ENCODE measurements around the gene GOPC. TPM values are rescaled to one million over a fixed set of nuclear protein-coding genes. Genes with fewer than 3 reads are reported as not detected.

Gene GOPC
- total and polyA plus RNA-seq, 2 donors (not counting 1 experiment from before 2014, with no cell fraction given) = 8.9 to 26.7 TPM

GRCh38 chr6:117534974-117535373 is 67.3 kb downstream of the GOPC start:
- H3K4me1 Mint-ChIP-seq = no peaks in the 10 kb centered on the region
- H3K9me3 ChIP-seq (ENCODE audit: control extremely low read depth in 1 of 3, control insufficient read depth in 2 of 3, insufficient read depth in 1 of 3, low read length in 2 of 3) = no peaks in the 10 kb centered on the region
- no peak overlapping the region for H3K27ac Mint-ChIP-seq
- no peak for DNase-seq
- ChIA-PET CTCF (no interaction called here), POLR2A (no interaction called here)
- TF ChIP-seq, protein P1, sequence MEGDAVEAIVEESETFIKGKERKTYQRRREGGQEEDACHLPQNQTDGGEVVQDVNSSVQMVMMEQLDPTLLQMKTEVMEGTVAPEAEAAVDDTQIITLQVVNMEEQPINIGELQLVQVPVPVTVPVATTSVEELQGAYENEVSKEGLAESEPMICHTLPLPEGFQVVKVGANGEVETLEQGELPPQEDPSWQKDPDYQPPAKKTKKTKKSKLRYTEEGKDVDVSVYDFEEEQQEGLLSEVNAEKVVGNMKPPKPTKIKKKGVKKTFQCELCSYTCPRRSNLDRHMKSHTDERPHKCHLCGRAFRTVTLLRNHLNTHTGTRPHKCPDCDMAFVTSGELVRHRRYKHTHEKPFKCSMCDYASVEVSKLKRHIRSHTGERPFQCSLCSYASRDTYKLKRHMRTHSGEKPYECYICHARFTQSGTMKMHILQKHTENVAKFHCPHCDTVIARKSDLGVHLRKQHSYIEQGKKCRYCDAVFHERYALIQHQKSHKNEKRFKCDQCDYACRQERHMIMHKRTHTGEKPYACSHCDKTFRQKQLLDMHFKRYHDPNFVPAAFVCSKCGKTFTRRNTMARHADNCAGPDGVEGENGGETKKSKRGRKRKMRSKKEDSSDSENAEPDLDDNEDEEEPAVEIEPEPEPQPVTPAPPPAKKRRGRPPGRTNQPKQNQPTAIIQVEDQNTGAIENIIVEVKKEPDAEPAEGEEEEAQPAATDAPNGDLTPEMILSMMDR (IDR thresholded peaks at IDR 0.05) = no peak
- TF ChIP-seq EZH2 (IDR thresholded peaks at IDR 0.05; ENCODE audit: borderline replicate concordance, insufficient read depth, low read depth, low read length, poor library complexity, severe bottlenecking) = no peak
- intact Hi-C loops (cut with micrococcal nuclease) = no loop called here
- ATAC-seq (ENCODE audit: low read depth) = no peak
- no peaks in the 10 kb centered on the region for H3K9me3 Mint-ChIP-seq (ENCODE audit: insufficient read depth)
- 70% methylated on average over 2 of the region's 3 CpGs for WGBS (ENCODE audit: insufficient coverage)
- H3K4me1 ChIP-seq (ENCODE audit: control insufficient read depth in 2 of 2, insufficient read depth in 2 of 2, low read length in 2 of 2) = no peaks in the 10 kb centered on the region
- no peaks in the 10 kb centered on the region for H3K79me2 ChIP-seq (ENCODE audit: control insufficient read depth, insufficient read depth, low read length)
- no peak overlapping the region for H3K27ac ChIP-seq (ENCODE audit: low read length in 2 of 2)
- no peaks in the 10 kb centered on the region for H3K27me3 ChIP-seq (replicated peaks in 1 of 4; ENCODE audit: control extremely low read depth in 1 of 4, control insufficient read depth in 3 of 4, insufficient read depth in 4 of 4, low read length in 3 of 4)
- no peaks in the 10 kb centered on the region for H4K20me1 ChIP-seq (ENCODE audit: control insufficient read depth, insufficient read depth, low read length, poor library complexity, severe bottlenecking)
- no peak overlapping the region for H3K9ac ChIP-seq (ENCODE audit: low read length)
- H2AFZ ChIP-seq (ENCODE audit: insufficient read depth, low read depth, low read length, poor library complexity, severe bottlenecking) = no peak overlapping the region
- peaks cover 34% of the 10 kb centered on the region for H3K27me3 Mint-ChIP-seq
- no peak overlapping the region for H3K4me3 Mint-ChIP-seq
- no peak overlapping the region for H3K4me2 ChIP-seq (replicated peaks; ENCODE audit: low read depth, low read length, poor library complexity, severe bottlenecking)
- no peaks in the 10 kb centered on the region for H3K36me3 ChIP-seq (replicated peaks in 1 of 2; ENCODE audit: control extremely low read depth in 1 of 2, control insufficient read depth in 1 of 2, extremely low read depth in 1 of 2, insufficient read depth in 2 of 2, low read length in 1 of 2)
- no peak overlapping the region for H3K4me3 ChIP-seq (ENCODE audit: control extremely low read depth in 1 of 5, extremely low read depth in 1 of 5, insufficient read depth in 1 of 5, low read depth in 2 of 5, low read length in 4 of 5)

GRCh38 chr6:117533775-117534174 is 68.5 kb downstream of the GOPC start:
- Histone ChIP-seq H3K4me3 (ENCODE audit: control extremely low read depth in 1 of 5, extremely low read depth in 1 of 5, insufficient read depth in 1 of 5, low read depth in 2 of 5, low read length in 4 of 5) (no peak overlapping the region), H3K9ac (ENCODE audit: low read length) (no peak overlapping the region), H3K4me2 (replicated peaks; ENCODE audit: low read depth, low read length, poor library complexity, severe bottlenecking) (no peak overlapping the region), H3K9me3 (ENCODE audit: control extremely low read depth in 1 of 3, control insufficient read depth in 2 of 3, insufficient read depth in 1 of 3, low read length in 2 of 3) (no peaks in the 10 kb centered on the region), H3K79me2 (ENCODE audit: control insufficient read depth, insufficient read depth, low read length) (no peaks in the 10 kb centered on the region), H2AFZ (ENCODE audit: insufficient read depth, low read depth, low read length, poor library complexity, severe bottlenecking) (no peak overlapping the region), H3K27ac (ENCODE audit: low read length in 2 of 2) (no peak overlapping the region), H3K4me1 (ENCODE audit: control insufficient read depth in 2 of 2, insufficient read depth in 2 of 2, low read length in 2 of 2) (no peaks in the 10 kb centered on the region), H4K20me1 (ENCODE audit: control insufficient read depth, insufficient read depth, low read length, poor library complexity, severe bottlenecking) (no peaks in the 10 kb centered on the region), H3K27me3 (replicated peaks in 1 of 4; ENCODE audit: control extremely low read depth in 1 of 4, control insufficient read depth in 3 of 4, insufficient read depth in 4 of 4, low read length in 3 of 4) (no peaks in the 10 kb centered on the region), H3K36me3 (replicated peaks in 1 of 2; ENCODE audit: control extremely low read depth in 1 of 2, control insufficient read depth in 1 of 2, extremely low read depth in 1 of 2, insufficient read depth in 2 of 2, low read length in 1 of 2) (no peaks in the 10 kb centered on the region)
- no peak for DNase-seq
- Mint-ChIP-seq H3K4me3 (no peak overlapping the region), H3K9me3 (ENCODE audit: insufficient read depth) (no peaks in the 10 kb centered on the region), H3K27me3 (peaks cover 35% of the 10 kb centered on the region), H3K27ac (no peak overlapping the region), H3K4me1 (no peaks in the 10 kb centered on the region)
- 100% methylated on average over 1 of the region's 4 CpGs for WGBS (ENCODE audit: insufficient coverage)
- CTCF ChIA-PET = no interaction called here
- intact Hi-C loops (cut with micrococcal nuclease) = no loop called here
- ATAC-seq (ENCODE audit: low read depth) = no peak
- POLR2A ChIA-PET = no interaction called here
- TF ChIP-seq, protein P1 (IDR thresholded peaks at IDR 0.05) = no peak
- no peak for TF ChIP-seq EZH2 (IDR thresholded peaks at IDR 0.05; ENCODE audit: borderline replicate concordance, insufficient read depth, low read depth, low read length, poor library complexity, severe bottlenecking)
